IMR-90 (cell line): ENCODE results near the gene FSIP1. TPM values are rescaled to one million over a fixed set of nuclear protein-coding genes. Genes with fewer than 3 reads are reported as not detected.
A peak's percentile ranks its signal among the peaks of the same experiment; 100 is the strongest.

Experiments used
- ATAC-seq: fragments of 200-7000 bp; cut with Tn5 transposase; 2 replicates; pipeline ENCODE4 v1.9.1; 2020; ENCODE audit warnings: low read depth, mild to moderate bottlenecking, moderate library complexity
- BruUV-seq: library from RNA; stranded (reverse); fragments of 400-500 nt; replicated peaks from 2 replicates; lab custom pipeline; 2021; lab: Mats Ljungman, UMichigan
- CTCF ChIA-PET: fragments of 300-600 bp; formaldehyde crosslinking; extraction: SDS; loops from one replicate; lab custom pipeline; 2021; ENCODE audit warnings: antibody characterized with exemption; lab: Yijun Ruan, JAX
- POLR2A ChIA-PET: fragments of 300-600 bp; sonication (Branson Sonifier 250); formaldehyde crosslinking; loops from one replicate; lab custom pipeline; 2022; ENCODE audit warnings: antibody characterized with exemption; ENCODE audit not compliant: unreplicated experiment; lab: Charles Lee
- DNase-seq: peaks from one replicate; pipeline ENCODE4 v3.0.0; 2013
- H2AFZ ChIP-seq: replicated peaks from 2 replicates; pipeline ENCODE3; 2013; ENCODE audit warnings: low read length, mild to moderate bottlenecking; ENCODE audit not compliant: poor library complexity
- H2AK5ac ChIP-seq: 2 replicates; pipeline ENCODE4 v1.6.1; 2013; ENCODE audit warnings: low read depth, low read length, inconsistent platforms
- H2AK9ac ChIP-seq: replicated peaks from 2 replicates; pipeline ENCODE3; 2013; ENCODE audit warnings: mild to moderate bottlenecking, low read depth, low read length, moderate library complexity; ENCODE audit not compliant: poor library complexity
- H2BK120ac ChIP-seq: 2 replicates; pipeline ENCODE4 v1.6.1; 2013; ENCODE audit warnings: low read depth, low read length, inconsistent platforms
- H2BK15ac ChIP-seq: 3 replicates; pipeline ENCODE4 v1.6.1; 2013; ENCODE audit warnings: low read depth, low read length, inconsistent platforms
- H2BK20ac ChIP-seq: 2 replicates; pipeline ENCODE4 v1.6.1; 2013; ENCODE audit warnings: low read depth, mild to moderate bottlenecking, inconsistent platforms, low read length, moderate library complexity
- H2BK5ac ChIP-seq: 2 replicates; pipeline ENCODE4 v1.6.1; 2013; ENCODE audit warnings: mild to moderate bottlenecking, low read depth, low read length, inconsistent platforms; ENCODE audit not compliant: poor library complexity, severe bottlenecking
- H3K14ac ChIP-seq: replicated peaks from 2 replicates; pipeline ENCODE4 v1.6.1; 2013; ENCODE audit warnings: low read depth, low read length, inconsistent platforms
- H3K18ac ChIP-seq: 2 replicates; pipeline ENCODE4 v1.6.1; 2013; ENCODE audit warnings: low read depth, low read length, control low read depth
- H3K23ac ChIP-seq: 2 replicates; pipeline ENCODE4 v1.6.1; 2013; ENCODE audit warnings: low read depth, low read length, inconsistent platforms
- H3K27ac ChIP-seq: 2 replicates; pipeline ENCODE4 v1.5.1; 2013; ENCODE audit warnings: mild to moderate bottlenecking, control low read depth, low read length; ENCODE audit not compliant: insufficient read depth
- H3K27me3 ChIP-seq: 2 replicates; pipeline ENCODE4 v1.6.1; 2013; ENCODE audit warnings: low read length; ENCODE audit not compliant: control insufficient read depth, insufficient read depth
- H3K36me3 ChIP-seq: 2 replicates; pipeline ENCODE4 v1.6.1; 2013; ENCODE audit warnings: low read length, mixed read lengths; ENCODE audit not compliant: control insufficient read depth, insufficient read depth
- H3K4ac ChIP-seq: 2 replicates; pipeline ENCODE4 v1.6.1; 2013; ENCODE audit warnings: low read depth, low read length, inconsistent platforms
- H3K4me1 ChIP-seq: 2 replicates; pipeline ENCODE4 v1.6.1; 2013; ENCODE audit warnings: low read length, mixed read lengths; ENCODE audit not compliant: control insufficient read depth, insufficient read depth
- H3K4me2 ChIP-seq: 2 replicates; pipeline ENCODE4 v1.6.1; 2013; ENCODE audit warnings: low read depth, mild to moderate bottlenecking, control low read depth, low read length, moderate library complexity
- H3K4me3 ChIP-seq: 2 replicates; pipeline ENCODE4 v1.5.1; 2013; ENCODE audit warnings: low read depth, mild to moderate bottlenecking, control low read depth, low read length, moderate library complexity; ENCODE audit not compliant: insufficient read depth
- H3K56ac ChIP-seq: 2 replicates; pipeline ENCODE4 v1.6.1; 2013; ENCODE audit warnings: low read length, inconsistent platforms; ENCODE audit not compliant: insufficient read depth; ENCODE audit errors: extremely low read depth
- H3K79me1 ChIP-seq, 2 experiments: 2 replicates each; pipeline ENCODE4 v1.6.1; 2013; ENCODE audit warnings: low read length in 2 of 2, inconsistent platforms in 1 of 2, low read depth in 1 of 2
- H3K9ac ChIP-seq: 2 replicates; pipeline ENCODE4 v1.6.1; 2013; ENCODE audit warnings: low read depth, low read length, control low read depth
- H3K9me1 ChIP-seq: 2 replicates; pipeline ENCODE4 v1.6.1; 2013; ENCODE audit warnings: low read length, inconsistent platforms; ENCODE audit not compliant: insufficient read depth
- H3K9me3 ChIP-seq: 2 replicates; pipeline ENCODE4 v1.6.1; 2013; ENCODE audit warnings: low read length; ENCODE audit not compliant: control insufficient read depth, insufficient read depth
- H4K20me1 ChIP-seq: 2 replicates; pipeline ENCODE4 v1.6.1; 2013; ENCODE audit warnings: low read length, inconsistent platforms; ENCODE audit not compliant: insufficient read depth
- H4K5ac ChIP-seq: 2 replicates; pipeline ENCODE4 v1.6.1; 2013; ENCODE audit warnings: mild to moderate bottlenecking, low read depth, low read length, control low read depth
- H4K8ac ChIP-seq, 2 experiments: 2 replicates each; pipeline ENCODE4 v1.6.1; 2013; ENCODE audit warnings: low read depth in 2 of 2, low read length in 2 of 2, control low read depth in 1 of 2, inconsistent platforms in 1 of 2
- H4K91ac ChIP-seq: 2 replicates; pipeline ENCODE4 v1.6.1; 2013; ENCODE audit warnings: low read depth, low read length, inconsistent platforms; ENCODE audit not compliant: insufficient read depth
- BHLHE40 ChIP-seq: fragments of 150-350 bp; IDR thresholded peaks from 2 replicates; pipeline ENCODE4 v1.6.1; 2016; ENCODE audit warnings: mild to moderate bottlenecking, low read depth, low read length
- CEBPB ChIP-seq: IDR thresholded peaks from 2 replicates; pipeline ENCODE4 v1.6.1; 2012; ENCODE audit warnings: low read depth, low read length, improper control_type of control experiment
- CHD1 ChIP-seq: IDR thresholded peaks from 2 replicates; pipeline ENCODE4 v1.6.1; 2012; ENCODE audit warnings: low read depth, low read length, improper control_type of control experiment
- CTCF ChIP-seq: conservative IDR thresholded peaks from 2 replicates; pipeline ENCODE4 v1.5.1; 2012; ENCODE audit warnings: mild to moderate bottlenecking, low read depth, low read length, improper control_type of control experiment
- ELK1 ChIP-seq: fragments of 150-350 bp; IDR thresholded peaks from 2 replicates; pipeline ENCODE4 v1.6.1; 2016; ENCODE audit warnings: low read depth, mild to moderate bottlenecking, low read length, moderate library complexity, borderline replicate concordance
- FOS ChIP-seq: fragments of 150-350 bp; IDR thresholded peaks from 2 replicates; pipeline ENCODE4 v1.6.1; 2016; ENCODE audit warnings: low read depth, low read length
- MAFK ChIP-seq: IDR thresholded peaks from 2 replicates; pipeline ENCODE4 v1.6.1; 2012; ENCODE audit warnings: low read depth, low read length, improper control_type of control experiment
- MAZ ChIP-seq: IDR thresholded peaks from 2 replicates; pipeline ENCODE4 v1.6.1; 2012; ENCODE audit warnings: low read depth, mild to moderate bottlenecking, low read length, improper control_type of control experiment, moderate library complexity, borderline replicate concordance
- MXI1 ChIP-seq: IDR thresholded peaks from 2 replicates; pipeline ENCODE4 v1.6.1; 2012; ENCODE audit warnings: low read depth, mild to moderate bottlenecking, low read length, moderate library complexity, borderline replicate concordance
- NFE2L2 ChIP-seq: fragments of 150-350 bp; IDR thresholded peaks from 2 replicates; pipeline ENCODE4 v1.6.1; 2016; ENCODE audit warnings: low read depth, mild to moderate bottlenecking, low read length
- POLR2A ChIP-seq: IDR thresholded peaks from 2 replicates; pipeline ENCODE4 v1.6.1; 2012; ENCODE audit warnings: mild to moderate bottlenecking, low read depth, low read length
- RAD21 ChIP-seq: IDR thresholded peaks from 2 replicates; pipeline ENCODE4 v1.6.1; 2012; ENCODE audit warnings: low read length, improper control_type of control experiment
- RCOR1 ChIP-seq: IDR thresholded peaks from 2 replicates; pipeline ENCODE4 v1.6.1; 2012; ENCODE audit warnings: mild to moderate bottlenecking, low read length, improper control_type of control experiment; ENCODE audit not compliant: insufficient replicate concordance
- RFX5 ChIP-seq: IDR thresholded peaks from 2 replicates; pipeline ENCODE4 v1.8.0; 2012; ENCODE audit warnings: low read depth, mild to moderate bottlenecking, low read length, moderate library complexity
- SMC3 ChIP-seq: fragments of 150-350 bp; IDR thresholded peaks from 2 replicates; pipeline ENCODE4 v1.6.1; 2016; ENCODE audit warnings: low read depth, mild to moderate bottlenecking, antibody characterized with exemption, low read length, moderate library complexity
- USF2 ChIP-seq: fragments of 150-350 bp; IDR thresholded peaks from 2 replicates; pipeline ENCODE4 v1.6.1; 2017; ENCODE audit warnings: mild to moderate bottlenecking, antibody characterized with exemption, low read length, low read depth
- WGBS, 2 experiments: methylation state at CpG; one replicate each; pipeline versions ENCODE4 v1.1.5 to v1.1.7; 2013; ENCODE audit warnings: missing lambda C conversion rate in 2 of 2; ENCODE audit not compliant: insufficient read length in 1 of 2; ENCODE audit errors: extremely low coverage in 2 of 2; 5-methylcytosine and 5-hydroxymethylcytosine counted together
- dilution Hi-C: fragments of 300-500 bp; cut with HindIII; formaldehyde crosslinking; loops from one replicate; pipeline ENCODE4 v1.14.3; 2018; ENCODE audit warnings: low sequenced_read_pairs; ENCODE audit not compliant: unreplicated experiment
- in situ Hi-C: fragments of 300-500 bp; cut with MboI; formaldehyde crosslinking; loops from 3 replicates; pipeline ENCODE4 v1.14.3; 2019; ENCODE audit warnings: low sequenced_read_pairs, inconsistent platforms, mixed read lengths
- intact Hi-C: fragments of 100-400 bp; cut with micrococcal nuclease; formaldehyde crosslinking; loops from 2 replicates; pipeline ENCODE4 v1.10.0; 2022
- polyA plus RNA-seq, 3 experiments: library from polyadenylated mRNA; depleted of rRNA; stranded (reverse); fragments of >200 nt; gene quantifications; 2 replicates each; pipeline ENCODE4 v1.2.3, GENCODE V29; 2012; ENCODE audit warnings: low replicate concordance in 1 of 3
- total RNA-seq: library from RNA; depleted of rRNA; stranded (reverse); fragments of >200 nt; gene quantifications from 2 replicates; pipeline ENCODE4 v1.2.3, GENCODE V29; 2012

The FSIP1 gene
- total and polyA plus RNA-seq, 2 of the 4 experiments (the other 2 are of a cell fraction) = 0.10 to 0.18 TPM

DNA sequence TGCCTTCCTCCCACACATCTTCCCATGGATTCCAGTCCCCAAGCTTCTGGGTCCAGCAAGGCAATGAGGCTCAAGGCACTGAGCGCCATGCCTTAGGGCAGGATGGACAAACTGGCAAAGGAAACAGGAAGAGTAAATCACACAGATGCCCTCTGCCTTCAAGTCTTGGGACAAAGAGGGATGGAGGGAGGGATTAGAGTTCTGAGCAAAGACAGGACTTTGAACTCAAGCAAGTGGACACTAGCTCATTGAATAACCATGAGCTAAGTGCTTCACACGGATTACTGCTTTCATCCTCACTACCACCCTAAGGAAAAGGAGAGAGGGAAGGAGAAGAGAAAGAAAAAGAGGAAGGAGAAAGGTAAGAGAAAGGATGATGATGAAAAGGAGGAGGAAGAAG, 209.4 kb downstream of the FSIP1 start:
- Histone ChIP-seq H3K27ac (no peak overlapping the region), H4K20me1 (no peaks in the 10 kb centered on the region), H3K27me3 (no peaks in the 10 kb centered on the region), H3K14ac (0 out of 2 replicates have a peak overlapping the region, but pooled peaks have one; percentile 33), H3K4me1 (peaks cover 3% of the 10 kb centered on the region; the same call in 1 of the 2 replicates), H2AK9ac (no peak overlapping the region), H4K91ac (no peak overlapping the region), H3K23ac (no peak overlapping the region), H3K56ac (no peak overlapping the region), H3K9me3 (no peaks in the 10 kb centered on the region), H3K9me1 (peaks cover 3% of the 10 kb centered on the region; the same call in 1 of the 2 replicates), H2BK5ac (no peak overlapping the region), H3K9ac (no peak overlapping the region), H2BK15ac (peak overlapping the region; percentile 5; the same call in 1 of the 3 replicates), H3K4me3 (no peak overlapping the region), H3K18ac (no peak overlapping the region), H3K79me1 (peaks cover 0 to under 1% of the 10 kb centered on the region in 2 experiments; a peak in 1 of 4 replicates), H4K5ac (no peak overlapping the region; the same call in 1 of the 2 replicates), H2AFZ (no peak overlapping the region), H2BK120ac (no peak overlapping the region; the same call in 1 of the 2 replicates), H3K36me3 (no peaks in the 10 kb centered on the region), H3K4me2 (no peak overlapping the region), H4K8ac (no peak overlapping the region), H2BK20ac (peak overlapping the region; percentile 30; the same call in 1 of the 2 replicates), H3K4ac (peak overlapping the region; percentile 11; the same call in 1 of the 2 replicates), H2AK5ac (peak overlapping the region; percentile 54; the same call in 1 of the 2 replicates)
- intact Hi-C loops (no loop called here), dilution Hi-C loops (no loop called here), in situ Hi-C loops (no loop called here)
- TF ChIP-seq CEBPB (no peak), ELK1 (no peak), CTCF (no peak), RFX5 (no peak), BHLHE40 (no peak), MAFK (no peak), FOS (no peak), USF2 (no peak), RAD21 (no peak), RCOR1 (no peak), POLR2A (no peak), MAZ (no peak), NFE2L2 (no peak), MXI1 (no peak), CHD1 (no peak), SMC3 (no peak)
- ATAC-seq (no peak), DNase-seq (no peak)
- no TSS peak for BruUV-seq
- no CpG with 5 or more reads among the region's 2 CpGs for WGBS, 2 experiments
- ChIA-PET CTCF (no interaction called here), POLR2A (no interaction called here)
